Ovary (tissue), 9 donors: Measurements from ENCODE around the gene DGCR8. TPM values are rescaled to one million over a fixed set of nuclear protein-coding genes. Genes with fewer than 3 reads are reported as not detected.

Experiments used
- DNase-seq, 5 donors: peaks; one replicate each; pipeline ENCODE4 v3.0.0-alpha.2; 2019 to 2020
- H3K27ac ChIP-seq, 2 donors: fragments of 200-600 bp; one replicate each; pipeline versions ENCODE4 v1.5.1 to v1.8.0; 2019 to 2022
- H3K27me3 ChIP-seq: fragments of 200-600 bp; one replicate; pipeline ENCODE4 v1.8.0; 2022
- H3K36me3 ChIP-seq: fragments of 200-600 bp; sonication (generic); one replicate; pipeline ENCODE4 v1.5.1; 2019
- H3K4me1 ChIP-seq: one replicate; pipeline ENCODE4 v1.8.1; 2013; ENCODE audit warnings: mild to moderate bottlenecking, moderate library complexity; ENCODE audit not compliant: insufficient read depth
- H3K4me3 ChIP-seq: fragments of 200-600 bp; sonication (generic); one replicate; pipeline ENCODE4 v1.5.1; 2017
- H3K9me3 ChIP-seq, 2 donors: fragments of 200-600 bp in 1 of 2; sonication (generic) in 1 of 2; one replicate each; pipeline versions ENCODE4 v1.5.1 to v1.8.1; 2013 to 2019; ENCODE audit warnings: mild to moderate bottlenecking in 1 of 2, moderate library complexity in 1 of 2
- EP300 ChIP-seq: sonication (generic); formaldehyde crosslinking; IDR thresholded peaks from one replicate; pipeline ENCODE4 v1.6.1; 2017; ENCODE audit warnings: antibody characterized with exemption
- POLR2A ChIP-seq: fragments of 450-650 bp; IDR thresholded peaks from one replicate; pipeline ENCODE4 v1.6.1; 2017; ENCODE audit warnings: antibody characterized with exemption, mild to moderate bottlenecking, moderate library complexity
- WGBS, 3 donors: extraction: QIAGEN DNeasy Blood & Tissue Kit in 1 of 3; methylation state at CpG; one replicate each; pipeline versions ENCODE4 v1.1.5 to v1.1.7; 2013 to 2017; 5-methylcytosine and 5-hydroxymethylcytosine counted together
- intact Hi-C, 4 donors: fragments of 100-400 bp; cut with DNase I; formaldehyde crosslinking; loops; one replicate each; pipeline versions ENCODE4 v1.11.0 to v1.15.1; 2022 to 2023
- polyA plus RNA-seq, 2 donors: library from polyadenylated mRNA; stranded (reverse); fragments of 200-250 nt in 1 of 2; fragments of 350-450 nt in 1 of 2; fragmentation: Illumina TruSeq in 1 of 2; extraction: RNeasy Lipid Tissue Mini Kit (QIAGEN cat#74804) in 1 of 2; gene quantifications; one replicate each; pipeline ENCODE4 v1.2.3, GENCODE V29; 2013 to 2014
- total RNA-seq, 7 donors: library from RNA; depleted of rRNA in 2 of 7; stranded (reverse); fragments of >200 nt in 2 of 7; fragmentation: NEBNext Ultra II Directional in 3 of 7; extraction: Animal tissue kit (Norgen Biotek cat#: 25700) in 3 of 7; gene quantifications; one replicate each; pipeline versions ENCODE4 v1.1.0 to v1.2.4, GENCODE V29; 2016 to 2023
- TF ChIP-seq, protein P1 (sequence below), 3 donors: fragments of 450-650 bp in 2 of 3; fragments of 200-600 bp in 1 of 3; IDR thresholded peaks; one replicate each; pipeline versions ENCODE4 v1.5.1 to v1.8.0; 2016 to 2022; ENCODE audit warnings: antibody characterized with exemption in 3 of 3, mild to moderate bottlenecking in 1 of 3
- donor health status: DM: no; HTN: no; CAD: no; lungs with moderate emphysema.
- donor health status: DM: no; HTN: no; CAD: no.
- donor health status: Bipolar disorder and iron deficiency.
- donor health status: DM: yes; HTN: yes; CAD: no.
- donor health status: DM: no; HTN: no; CAD: no.
- donor health status: DM: yes; HTN: yes; CAD: no.

DGCR8 gene
- total and polyA plus RNA-seq, 9 donors, result 15.9 to 46.5 (median 37.6) TPM

GRCh38 chr22:20125201-20126174, 45.4 kb downstream of the DGCR8 start:
- Histone ChIP-seq H3K36me3 (no peaks in the 10 kb centered on the region), H3K4me1 (peaks cover under 1% of the 10 kb centered on the region), H3K4me3 (no peak overlapping the region), H3K27ac (no peak overlapping the region), H3K9me3 (no peaks in the 10 kb centered on the region), H3K27me3 (no peaks in the 10 kb centered on the region)
- WGBS, 3 donors, result 83 to 89% (median 83%) methylated on average over 32 of the region's 32 CpGs
- intact Hi-C loops, result loop anchor here in 1 of 4 donors (10.0 kb wide), 1 partner anchor 151 kb away; no protein-coding TSS in a partner anchor
- TF ChIP-seq POLR2A, result no peak
- no peak for TF ChIP-seq EP300
- TF ChIP-seq, protein P1, sequence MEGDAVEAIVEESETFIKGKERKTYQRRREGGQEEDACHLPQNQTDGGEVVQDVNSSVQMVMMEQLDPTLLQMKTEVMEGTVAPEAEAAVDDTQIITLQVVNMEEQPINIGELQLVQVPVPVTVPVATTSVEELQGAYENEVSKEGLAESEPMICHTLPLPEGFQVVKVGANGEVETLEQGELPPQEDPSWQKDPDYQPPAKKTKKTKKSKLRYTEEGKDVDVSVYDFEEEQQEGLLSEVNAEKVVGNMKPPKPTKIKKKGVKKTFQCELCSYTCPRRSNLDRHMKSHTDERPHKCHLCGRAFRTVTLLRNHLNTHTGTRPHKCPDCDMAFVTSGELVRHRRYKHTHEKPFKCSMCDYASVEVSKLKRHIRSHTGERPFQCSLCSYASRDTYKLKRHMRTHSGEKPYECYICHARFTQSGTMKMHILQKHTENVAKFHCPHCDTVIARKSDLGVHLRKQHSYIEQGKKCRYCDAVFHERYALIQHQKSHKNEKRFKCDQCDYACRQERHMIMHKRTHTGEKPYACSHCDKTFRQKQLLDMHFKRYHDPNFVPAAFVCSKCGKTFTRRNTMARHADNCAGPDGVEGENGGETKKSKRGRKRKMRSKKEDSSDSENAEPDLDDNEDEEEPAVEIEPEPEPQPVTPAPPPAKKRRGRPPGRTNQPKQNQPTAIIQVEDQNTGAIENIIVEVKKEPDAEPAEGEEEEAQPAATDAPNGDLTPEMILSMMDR (IDR thresholded peaks at IDR 0.05), result no peak
- DNase-seq, result no peak

DNA sequence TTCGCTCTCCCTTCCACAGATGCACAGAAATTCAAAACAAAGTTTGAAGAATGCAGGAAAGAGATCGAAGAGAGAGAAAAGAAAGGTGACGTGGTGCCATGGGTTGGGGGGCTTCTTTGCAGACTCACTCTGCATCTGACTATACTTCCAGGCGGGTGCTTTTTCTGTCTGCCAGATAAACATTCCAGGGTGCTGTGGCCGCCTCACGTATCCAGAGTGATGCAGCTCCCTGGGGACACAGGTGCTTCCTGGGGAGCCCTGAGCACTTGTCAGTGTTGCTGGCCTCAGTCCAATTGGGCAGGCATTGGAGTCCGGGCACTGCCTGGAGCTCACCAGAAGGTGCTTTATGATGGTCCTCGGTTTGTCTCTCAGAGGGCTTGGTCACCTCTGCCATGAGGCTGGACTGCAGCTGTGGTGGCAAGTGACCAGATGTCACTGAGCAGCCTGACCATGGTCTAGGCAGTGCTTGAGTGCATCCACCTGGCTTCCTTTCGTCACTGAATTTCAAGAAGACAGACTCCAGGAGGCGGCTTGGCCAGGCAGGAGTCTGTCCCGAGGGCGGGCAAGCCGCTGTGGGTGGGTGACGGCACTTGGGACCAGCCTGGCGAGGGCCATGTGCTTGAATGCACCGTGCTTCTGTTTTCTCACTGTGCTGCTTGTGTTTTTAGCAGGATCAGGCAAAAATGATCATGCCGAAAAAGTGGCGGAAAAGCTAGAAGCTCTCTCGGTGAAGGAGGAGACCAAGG, 46.4 kb downstream of the DGCR8 start:
- TF ChIP-seq, protein P1 (IDR thresholded peaks at IDR 0.05), result no peak
- TF ChIP-seq POLR2A (no peak), EP300 (no peak)
- 78 to 81% (median 79%) methylated on average over 19 of the region's 19 CpGs for WGBS, 3 donors
- H3K9me3 ChIP-seq, result no peaks in the 10 kb centered on the region
- no peaks in the 10 kb centered on the region for H3K36me3 ChIP-seq
- no peak overlapping the region for H3K27ac ChIP-seq
- H3K4me1 ChIP-seq, result peaks cover 2% of the 10 kb centered on the region
- no peaks in the 10 kb centered on the region for H3K27me3 ChIP-seq
- intact Hi-C loops, result loop anchor here in 1 of 4 donors (10.0 kb wide), 1 partner anchor 152 kb away; no protein-coding TSS in a partner anchor
- no peak for DNase-seq
- H3K4me3 ChIP-seq, result no peak overlapping the region

GRCh38 chr22:20127318-20127868, 47.4 kb downstream of the DGCR8 start:
- WGBS, 3 donors, result 75 to 80% (median 77%) methylated on average over 15 of the region's 15 CpGs
- no peak for DNase-seq
- no peak overlapping the region for H3K4me3 ChIP-seq
- intact Hi-C loops, result loop anchor here in 1 of 4 donors (10.0 kb wide), 1 partner anchor 153 kb away; no protein-coding TSS in a partner anchor
- H3K27ac ChIP-seq, result no peak overlapping the region
- no peaks in the 10 kb centered on the region for H3K9me3 ChIP-seq
- H3K36me3 ChIP-seq, result no peaks in the 10 kb centered on the region
- no peak for TF ChIP-seq POLR2A
- TF ChIP-seq, protein P1 (IDR thresholded peaks at IDR 0.05), result no peak
- no peak for TF ChIP-seq EP300
- no peaks in the 10 kb centered on the region for H3K27me3 ChIP-seq
- peaks cover 2% of the 10 kb centered on the region for H3K4me1 ChIP-seq
